Amygdala (tissue), 56 donors: ENCODE results near the gene CPSF4L.
A peak's percentile ranks its signal among the peaks of the same experiment; 100 is the strongest.
"Not testable (repeated sequence)": the region's sequence is repeated elsewhere in the genome, so short reads cannot be mapped to it uniquely, and the experiment has no call there.

Source experiments
- DNase-seq, 56 donors: peaks; one replicate each; lab custom pipeline; 2025; lab: John Stamatoyannopoulos, UW

The CPSF4L gene

DNA sequence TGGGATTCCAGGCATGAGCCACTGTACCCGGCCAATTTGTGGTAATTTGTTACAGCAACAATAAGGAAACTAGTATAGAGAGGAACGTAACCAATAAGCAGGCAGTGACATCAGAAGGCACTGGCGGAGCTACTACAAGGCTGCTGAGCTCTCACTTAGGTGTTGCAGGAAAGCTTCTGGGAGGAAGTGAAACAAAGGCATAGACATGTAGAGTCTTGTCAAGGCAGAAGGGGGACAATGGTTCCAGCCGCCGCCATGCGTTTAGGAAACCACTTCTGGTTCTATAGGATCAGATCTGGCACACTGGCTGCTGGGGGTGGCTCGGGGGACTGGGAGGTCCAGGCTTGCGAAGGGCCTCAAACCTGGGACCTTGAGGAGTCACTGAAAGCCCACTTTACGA lies 9.4 kb upstream of the CPSF4L start:
- DNase-seq, result no peak

DNA sequence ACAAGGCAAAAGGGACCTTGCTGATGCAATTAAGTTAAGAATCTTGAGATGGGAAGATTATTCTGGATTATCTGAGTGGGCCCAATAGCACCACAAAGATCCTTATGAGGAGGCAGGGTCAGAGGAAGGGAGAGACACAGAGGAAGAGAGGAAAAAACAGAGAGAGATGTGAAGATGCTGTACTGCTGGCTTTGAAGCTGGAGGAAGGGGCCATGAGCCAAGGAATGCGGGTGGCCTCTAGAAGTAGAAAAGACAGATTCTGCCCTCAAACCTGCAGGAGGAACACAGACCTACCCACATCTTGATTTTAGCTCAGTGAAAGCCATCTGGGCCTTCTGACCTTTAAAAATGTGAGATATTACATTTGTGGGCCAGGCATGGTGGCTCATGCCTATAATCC lies 8.1 kb upstream of the CPSF4L start:
- no peak for DNase-seq

DNA sequence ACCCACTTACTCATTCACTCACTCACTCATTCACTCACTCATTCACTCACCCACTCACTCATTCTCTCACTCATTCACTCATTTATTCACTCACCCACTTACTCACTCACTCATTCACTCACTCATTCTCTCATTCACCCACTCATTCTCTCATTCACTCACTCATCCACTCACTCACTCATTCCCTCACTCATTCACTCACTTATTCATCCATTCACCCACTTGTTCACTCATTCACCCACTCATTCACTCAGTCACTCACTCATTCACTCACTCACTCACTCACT lies 7.6 kb upstream of the CPSF4L start:
- no peak for DNase-seq

DNA sequence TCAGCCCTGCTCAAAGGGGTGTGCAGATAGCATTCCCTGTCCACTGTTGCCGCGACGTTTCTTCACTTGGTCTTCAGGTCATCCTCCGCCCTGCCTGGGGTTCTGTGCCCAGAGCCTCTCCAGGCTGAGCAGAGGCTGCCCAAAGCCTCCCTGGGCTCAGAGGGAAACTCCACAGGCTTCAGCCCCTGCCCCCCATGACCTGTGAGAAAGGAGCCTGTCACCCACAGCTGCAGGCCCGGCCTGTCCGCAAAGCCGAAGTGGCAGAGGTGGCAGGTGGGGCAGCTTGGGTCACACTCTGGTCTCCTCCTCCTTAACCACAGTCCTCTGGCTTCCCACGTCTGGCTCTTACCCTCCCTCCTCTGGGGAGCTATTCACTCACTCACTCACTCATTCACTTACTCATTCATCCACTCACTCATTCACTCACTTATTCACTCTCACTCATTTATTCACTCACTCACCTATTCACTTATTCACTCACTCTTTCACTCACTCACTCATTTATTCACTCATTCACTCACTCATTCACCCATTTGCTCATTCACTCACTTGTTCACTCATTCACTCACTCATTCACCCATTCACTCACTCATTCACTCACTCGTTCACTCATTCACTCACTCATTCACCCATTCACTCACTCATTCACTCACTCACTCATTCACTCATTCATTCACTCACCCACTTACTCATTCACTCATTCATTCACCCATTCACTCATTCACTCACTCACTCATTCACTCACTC lies 7.1 kb upstream of the CPSF4L start:
- DNase-seq, result no peak

DNA sequence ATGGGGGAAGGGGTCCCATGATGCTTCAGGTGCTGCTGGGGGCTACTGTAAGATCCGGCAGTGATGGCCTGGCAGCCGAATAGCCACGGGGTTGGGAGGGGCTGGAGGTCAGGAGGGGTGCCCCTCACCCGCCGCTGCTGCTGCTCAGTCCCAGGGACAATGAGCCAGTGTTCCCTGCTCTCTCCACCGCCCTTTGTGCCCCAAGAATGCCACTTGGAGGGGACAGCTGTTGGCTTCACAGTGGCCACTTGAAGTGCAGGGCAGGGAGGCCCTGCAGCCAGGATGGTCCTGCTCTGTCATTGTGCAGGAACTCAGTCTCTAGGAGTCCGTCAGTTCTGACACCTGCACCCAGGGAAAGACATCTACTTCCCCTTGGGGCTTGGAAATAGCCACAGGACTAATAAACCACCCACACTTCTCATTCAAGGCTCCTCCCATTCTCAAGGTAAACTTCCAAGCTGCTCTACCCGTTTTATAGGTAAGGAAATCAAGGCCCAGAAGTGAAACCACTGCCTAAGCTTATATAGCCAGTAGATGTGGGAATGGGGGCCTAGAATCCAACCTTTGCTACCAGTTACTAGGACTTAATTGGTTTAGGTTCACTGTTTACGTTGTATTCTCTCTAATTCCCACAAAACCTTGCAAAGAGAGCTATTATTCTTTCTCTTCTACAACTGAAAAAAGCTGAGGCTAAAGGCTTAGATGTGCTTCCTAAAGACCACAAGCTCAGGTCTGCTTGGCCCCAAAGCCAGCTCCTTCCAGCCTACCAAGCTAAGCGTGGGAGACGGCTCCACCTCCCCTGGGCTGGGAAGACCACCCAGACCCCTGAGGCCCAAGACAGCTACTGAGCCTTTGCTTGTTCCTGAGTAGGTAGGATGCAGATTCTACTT lies 6.2 kb upstream of the CPSF4L start:
- DNase-seq, result peak in 50 of 56 donors; percentile 14 to 89 (median 64)

DNA sequence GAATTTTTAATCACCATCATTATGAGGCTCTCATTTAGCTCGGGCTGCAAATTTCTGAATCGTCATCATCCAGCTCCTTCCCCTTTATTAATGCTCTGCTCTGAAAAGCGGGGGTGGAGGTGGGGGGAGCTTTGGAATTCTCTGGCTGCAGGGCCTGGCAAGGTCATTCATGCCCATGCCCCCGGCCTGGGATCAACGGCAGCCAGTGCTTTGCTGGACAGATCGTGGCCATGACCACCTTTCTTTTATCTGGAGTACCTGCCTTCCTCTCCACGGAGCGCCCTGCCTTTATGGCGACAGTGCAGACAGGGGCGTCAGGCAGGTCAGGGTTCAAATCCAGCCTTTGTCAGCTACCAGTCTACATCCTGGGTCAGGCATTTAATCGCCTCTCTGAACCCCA lies 5.1 kb upstream of the CPSF4L start:
- DNase-seq, result no peak

DNA sequence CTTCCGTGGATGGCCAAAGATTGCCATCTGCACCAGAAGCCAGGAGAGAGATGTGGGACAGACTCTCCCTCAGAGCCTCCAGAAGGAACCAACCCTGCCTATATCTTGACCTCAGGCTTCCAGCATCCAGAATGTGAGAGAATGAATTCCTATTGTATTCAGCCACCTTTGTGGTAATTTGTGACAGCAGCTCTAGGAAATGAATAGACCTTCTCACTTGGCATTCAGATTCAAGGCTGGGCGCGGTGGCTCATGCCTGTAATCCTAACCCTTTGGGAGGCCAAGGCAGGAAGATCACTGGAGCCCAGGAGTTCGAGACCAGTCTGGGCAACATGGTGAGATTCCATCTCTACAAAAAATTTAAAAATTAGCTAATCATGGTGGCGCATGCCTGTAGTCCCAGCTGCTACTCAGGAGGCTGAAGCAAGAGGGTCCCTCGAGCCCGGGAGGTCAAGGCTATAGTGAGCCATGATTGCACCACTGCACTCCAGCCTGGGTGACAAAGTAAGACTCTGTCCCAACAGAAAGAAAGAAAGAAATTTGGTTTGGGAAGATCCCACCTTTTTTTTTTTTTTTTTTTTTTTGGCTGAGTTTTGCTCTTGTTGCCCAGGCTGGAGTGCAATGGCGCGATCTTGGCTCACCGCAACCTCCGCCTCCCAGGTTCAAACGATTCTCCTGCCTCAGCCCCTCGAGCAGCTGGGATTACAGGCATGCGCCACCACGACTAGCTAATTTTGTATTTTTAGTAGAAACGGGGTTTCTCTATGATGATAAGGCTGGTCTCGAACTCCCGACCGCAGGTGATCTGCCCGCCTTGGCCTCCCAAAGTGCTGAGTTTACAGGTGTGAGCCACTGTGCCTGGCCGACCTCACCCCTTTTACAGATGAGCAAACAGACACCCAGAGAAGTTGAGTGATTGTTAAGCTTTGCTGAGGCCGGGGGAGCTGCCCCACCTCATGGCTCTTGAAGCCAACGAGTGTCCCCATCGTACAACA lies 4.3 kb upstream of the CPSF4L start:
- DNase-seq, result no peak

DNA sequence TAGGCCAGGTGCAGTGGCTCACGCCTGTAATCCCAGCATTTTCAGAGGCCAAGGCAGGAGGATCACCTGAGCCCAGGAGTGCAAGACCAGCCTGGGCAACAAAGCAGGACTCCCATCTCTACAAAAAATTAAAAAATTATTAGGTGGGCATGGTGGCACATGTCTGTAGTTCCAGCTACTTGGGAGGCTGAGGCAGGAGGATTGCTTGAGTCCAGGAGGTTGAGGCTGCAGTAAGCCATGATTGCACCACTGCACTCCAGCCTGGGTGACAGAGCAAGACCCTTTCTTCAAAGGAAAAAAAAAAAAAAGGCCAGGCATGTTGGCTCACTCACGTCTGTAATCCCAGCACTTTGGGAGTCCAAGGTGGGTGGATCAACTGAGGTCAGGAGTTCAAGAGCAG lies 2.8 kb upstream of the CPSF4L start:
- not testable (repeated sequence) for DNase-seq

DNA sequence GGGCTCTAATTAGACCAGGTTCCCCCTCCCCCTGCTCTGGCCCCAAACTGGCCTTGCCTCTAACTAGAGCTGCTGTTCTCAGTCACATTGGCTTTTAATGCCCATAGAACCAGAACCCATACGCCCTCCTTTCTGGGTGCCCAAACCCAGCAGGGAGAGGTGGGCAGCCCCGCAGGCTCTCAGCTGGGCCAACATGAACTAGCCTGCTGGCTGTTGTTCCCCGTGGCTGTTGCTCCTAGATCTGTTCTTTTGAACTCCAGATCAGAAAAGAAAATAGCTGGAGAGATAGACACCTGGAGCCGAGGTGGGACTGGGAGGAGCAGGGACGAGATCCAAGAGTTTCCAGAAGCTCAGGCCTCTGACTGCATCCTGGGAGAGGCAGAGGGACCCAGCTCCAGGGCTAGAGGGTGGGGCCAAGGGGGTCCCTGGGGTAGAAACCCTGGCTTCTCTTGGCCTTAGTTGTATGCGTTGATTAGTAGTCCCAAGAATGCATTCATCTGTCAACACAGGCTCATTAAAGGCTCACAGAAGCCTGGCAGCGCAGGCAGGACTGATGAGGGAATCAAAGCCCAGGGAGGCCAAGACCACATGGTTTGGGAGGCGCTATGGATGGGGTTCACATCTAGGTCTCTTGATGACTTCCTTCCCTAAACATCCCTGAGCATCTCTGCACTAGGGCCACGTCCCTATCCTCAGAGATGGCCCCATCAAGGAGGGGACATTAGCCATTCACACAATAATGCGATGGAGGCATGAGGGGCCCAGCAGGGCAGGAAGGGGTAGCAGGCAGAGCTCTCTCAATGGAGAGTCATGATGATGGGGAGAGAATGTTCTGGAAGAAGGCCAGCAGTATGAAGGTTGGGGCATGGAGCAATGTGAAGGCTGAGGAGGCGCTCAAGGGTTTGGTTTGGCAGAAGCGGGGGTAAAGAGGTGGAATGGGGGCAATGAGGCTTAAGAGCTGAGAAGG lies 1.3 kb upstream of the CPSF4L start:
- DNase-seq, result peak in 11 of 56 donors; percentile 27 to 73 (median 45)

DNA sequence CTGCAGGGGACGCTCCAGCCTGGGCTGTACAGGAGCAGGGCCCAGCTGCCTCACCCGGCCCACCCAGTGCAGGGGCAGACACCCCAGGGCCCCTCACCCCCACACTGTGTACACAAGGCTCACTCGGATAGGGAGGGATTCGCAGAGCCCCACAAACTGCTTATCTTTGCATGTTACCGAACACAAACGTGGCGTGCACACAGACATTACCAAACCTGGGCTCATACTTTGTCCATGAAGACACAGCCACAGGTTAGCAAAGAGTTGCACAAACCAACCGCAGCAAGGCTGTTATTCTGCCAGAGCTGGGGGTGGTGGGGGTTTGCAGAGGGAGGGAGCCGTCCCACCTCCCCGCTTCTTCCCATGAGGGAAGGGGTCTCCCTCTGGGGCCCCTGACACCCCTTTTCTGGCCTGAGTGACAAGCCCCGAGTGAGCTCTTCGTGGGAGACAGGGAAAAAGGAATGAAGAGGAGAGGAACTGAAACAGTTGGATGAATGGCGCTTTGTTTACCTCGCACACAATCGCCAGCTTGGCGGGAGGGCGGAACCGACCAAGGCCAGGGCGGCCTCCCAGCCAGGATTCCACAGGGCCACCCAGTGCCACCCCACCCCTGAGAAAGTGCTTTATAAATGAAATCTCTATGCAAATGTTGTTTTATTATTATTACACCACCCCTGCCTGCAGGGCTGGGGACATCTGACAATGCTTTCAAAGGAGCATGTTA lies 434 bp upstream of the CPSF4L start:
- peak in 47 of 56 donors; percentile 16 to 91 (median 56) for DNase-seq

DNA sequence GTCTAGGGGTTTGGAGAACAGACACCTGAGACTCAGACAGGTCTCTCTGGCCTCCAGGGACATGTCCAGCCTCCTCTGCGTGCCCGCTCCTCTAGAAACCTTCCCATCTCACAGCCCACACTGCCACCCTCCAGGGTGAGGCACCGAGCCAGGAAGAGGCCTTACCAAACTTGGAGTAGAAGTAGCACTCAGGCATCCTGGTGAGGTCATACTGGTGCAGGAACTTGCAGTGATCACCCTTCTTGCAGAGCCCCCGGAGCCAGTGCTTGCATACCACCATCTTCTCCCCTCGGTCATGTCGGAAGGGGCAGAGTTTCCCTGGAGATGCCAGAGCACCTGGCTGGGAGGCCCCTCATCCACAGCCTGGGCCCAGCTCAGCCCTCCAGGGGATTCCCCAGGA lies 4.2 kb downstream of the CPSF4L start:
- no peak for DNase-seq

DNA sequence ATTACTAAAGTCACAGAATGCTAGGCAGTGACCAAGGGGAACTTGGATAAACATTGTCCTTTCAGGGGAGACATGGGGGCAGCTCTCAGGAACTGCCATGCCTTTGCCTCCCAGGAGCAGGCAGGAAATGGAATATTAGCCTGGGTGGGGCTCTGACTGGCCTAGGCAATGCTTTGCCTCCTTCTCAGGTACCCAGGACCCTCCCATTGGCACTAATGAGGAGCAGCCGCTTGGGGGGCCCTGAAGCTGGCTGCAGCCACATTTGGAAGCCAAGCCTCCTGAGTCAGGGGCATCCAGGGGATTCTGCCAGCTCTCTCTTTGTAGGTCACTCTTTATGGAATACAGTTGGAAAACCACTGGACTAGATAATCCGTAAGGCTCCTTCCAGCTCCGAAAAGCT lies 5.5 kb downstream of the CPSF4L start:
- no peak for DNase-seq

DNA sequence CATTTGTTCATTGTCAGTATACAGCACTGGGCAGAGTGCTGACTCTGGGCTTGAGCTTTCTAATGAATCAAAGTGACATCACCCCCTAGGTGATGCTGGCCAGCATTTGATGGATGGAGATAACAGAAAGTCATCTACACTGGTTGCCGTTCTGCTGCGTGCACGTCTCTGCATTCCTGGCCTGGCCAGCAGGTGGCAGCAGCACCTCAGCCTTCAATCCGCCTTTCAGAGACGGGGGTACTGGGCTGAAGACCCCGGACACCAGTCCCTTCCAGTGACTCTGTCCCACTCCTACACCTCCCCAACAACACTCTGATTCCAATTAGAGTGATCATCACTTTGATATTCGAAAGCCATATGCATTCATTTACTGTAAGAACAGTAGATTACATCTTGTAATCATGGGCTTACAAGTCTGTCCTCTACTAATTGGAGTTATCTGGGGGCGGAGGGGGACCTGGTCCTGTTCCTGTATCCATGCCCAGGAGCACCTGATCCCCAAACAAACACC lies 6.0 kb downstream of the CPSF4L start:
- peak in 37 of 56 donors; percentile 8 to 71 (median 39) for DNase-seq

DNA sequence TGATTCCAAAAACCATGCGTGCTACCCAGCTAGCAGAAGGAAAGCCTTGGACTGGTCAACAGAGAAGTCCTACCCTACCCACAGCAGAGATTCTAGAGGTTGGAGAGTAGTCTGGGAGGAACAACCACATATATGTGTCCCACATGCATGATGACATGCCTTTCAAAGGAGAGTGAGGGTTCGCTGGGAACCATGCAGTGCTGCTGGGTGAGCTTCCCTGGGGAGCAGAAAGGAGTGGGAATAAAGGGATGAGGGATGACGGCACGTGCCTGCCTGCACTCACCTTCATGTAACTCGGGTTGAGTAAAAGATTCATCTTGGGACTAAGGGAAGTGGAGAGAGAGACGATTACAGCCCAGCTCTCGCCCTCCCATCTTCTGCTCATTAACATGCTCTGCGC lies 9.8 kb downstream of the CPSF4L start:
- DNase-seq, result no peak

DNA sequence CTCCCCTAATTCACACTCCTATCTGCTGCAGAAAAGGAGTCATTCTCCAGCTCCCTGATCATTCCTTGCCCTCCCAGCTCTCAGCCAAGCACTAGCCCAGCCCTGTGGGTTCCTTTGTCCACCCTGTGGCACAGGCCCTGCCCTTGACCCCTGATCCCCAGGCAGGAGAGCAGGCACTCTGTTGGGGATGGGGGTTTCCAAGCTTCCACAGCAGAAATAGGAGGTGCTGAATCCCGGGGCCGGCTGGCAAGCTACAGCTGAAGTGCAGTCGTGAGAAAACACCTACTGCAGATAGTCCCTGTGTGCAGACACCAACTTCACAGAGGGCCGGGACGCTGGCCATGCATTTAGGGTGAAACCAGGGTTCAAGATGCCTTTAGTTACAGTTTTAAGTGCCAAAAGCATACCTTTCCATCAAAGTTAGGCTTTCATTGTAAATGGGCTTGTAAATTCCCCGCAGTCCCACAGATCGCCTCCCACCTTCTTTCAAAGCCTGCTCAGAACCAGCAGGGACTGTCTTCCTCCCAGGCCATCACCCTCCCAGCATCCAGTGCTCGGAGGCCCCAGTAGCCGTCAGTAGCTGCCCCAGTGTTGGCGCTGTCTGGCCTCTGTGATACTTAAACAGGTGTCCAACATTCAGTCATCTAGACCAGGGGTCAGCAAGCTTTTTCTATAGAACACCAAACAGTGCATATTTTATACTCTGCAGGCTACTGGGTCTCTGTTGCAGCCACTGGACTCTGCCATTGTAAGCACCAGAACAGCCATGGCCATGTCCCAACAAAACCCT lies 10.6 kb downstream of the CPSF4L start:
- no peak for DNase-seq

DNA sequence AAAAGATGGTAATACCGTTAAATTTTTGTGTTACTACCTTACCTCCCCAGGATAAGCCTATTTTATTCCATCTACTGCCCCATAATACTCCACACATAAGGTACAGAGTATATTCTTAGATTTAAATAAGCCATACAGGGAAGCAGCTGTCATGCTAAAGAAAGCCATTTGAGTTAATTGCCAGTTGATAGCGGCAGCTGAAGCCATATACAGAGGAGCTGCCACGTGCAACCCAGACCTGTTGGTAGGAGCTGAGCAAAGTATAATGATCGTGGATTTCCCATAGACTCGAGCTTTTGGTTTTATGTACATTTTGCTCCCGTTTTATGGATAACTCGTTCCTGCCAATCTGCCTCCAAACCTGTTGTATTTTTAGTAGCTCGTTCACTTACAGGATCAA lies 12.0 kb downstream of the CPSF4L start:
- no peak for DNase-seq

DNA sequence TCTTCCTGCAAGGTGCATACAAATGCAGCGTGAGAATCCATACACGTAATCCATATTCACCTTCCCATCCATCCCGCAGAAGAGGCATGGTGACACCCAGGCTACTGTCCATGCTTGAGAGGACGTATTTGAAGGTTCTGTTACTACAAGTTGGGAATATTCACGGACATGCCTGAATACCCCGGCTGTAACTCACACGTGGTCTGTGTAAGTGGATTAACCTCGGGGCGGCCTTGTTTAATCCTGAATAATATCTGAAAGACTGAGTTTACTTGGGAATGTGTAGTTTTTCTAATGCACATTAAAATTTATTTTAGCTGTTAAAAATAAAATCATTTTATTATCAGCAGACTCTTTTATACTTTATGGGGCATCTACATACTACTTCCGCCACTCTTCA lies 13.1 kb downstream of the CPSF4L start:
- DNase-seq, result no peak

DNA sequence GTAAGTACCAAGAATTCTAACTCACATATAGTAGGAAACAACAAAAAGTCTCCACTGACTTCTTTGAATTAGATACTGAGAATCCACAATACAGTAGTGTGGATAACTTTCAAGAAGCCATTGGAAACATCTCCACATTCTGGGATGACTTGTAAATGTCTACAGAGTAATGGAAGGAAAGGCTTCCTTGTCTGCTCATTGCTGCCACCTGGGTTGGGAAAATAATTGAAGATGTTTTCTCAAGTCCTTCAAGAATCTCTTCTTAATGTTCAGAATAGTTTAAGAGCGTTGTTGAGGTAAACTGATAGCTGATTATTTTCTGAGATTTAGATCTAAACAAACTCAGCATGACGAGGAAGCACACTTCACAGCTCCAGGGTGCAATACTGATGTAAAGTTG lies 14.0 kb downstream of the CPSF4L start:
- DNase-seq, result no peak
